ENCODE measurements around the gene ATP5MC3. TPM values are rescaled to one million over a fixed set of nuclear protein-coding genes. Genes with fewer than 3 reads are reported as not detected.

ATP5MC3 gene
- total RNA-seq, 4 donors from 2014 or later = 111 to 259 (median 178) TPM

Small RNA genes within 50 kb of the gene (small RNA-seq; reads per million reads assigned to genes)
- gene MIR933 = not detected

Other genes with a start within 250 kb of the ATP5MC3 start
- gene CHN1, start 176.3 kb downstream of the ATP5MC3 start, total RNA-seq = 10 to 100 TPM in 1 of 4 donors, 1 to 10 TPM in 3; 6.4 to 23.8 (median 8.7) TPM
- gene ATF2, start 13.5 kb downstream of the ATP5MC3 start, total RNA-seq = 10 to 100 TPM; 49.3 to 66.8 (median 54.7) TPM

Measured in omental fat pad (tissue), 4 donors.